ENCODE measurements around the gene DNAI1.
A peak's percentile ranks its signal among the peaks of the same experiment; 100 is the strongest.

The DNAI1 gene

GRCh38 chr9:34547960-34548611 lies 89.5 kb downstream of the DNAI1 start:
- no peak for TF ChIP-seq ZFX (IDR thresholded peaks at IDR 0.05)
- peak; percentile 93 for TF ChIP-seq CTCF (conservative IDR thresholded peaks at IDR 0.05)
- H3K27ac ChIP-seq, result no peak overlapping the region

GRCh38 chr9:34549407-34549732 lies 90.8 kb downstream of the DNAI1 start:
- no peak overlapping the region for H3K27ac ChIP-seq
- TF ChIP-seq ZFX (IDR thresholded peaks at IDR 0.05) (no peak), CTCF (conservative IDR thresholded peaks at IDR 0.05) (no peak)

GRCh38 chr9:34550016-34550680 lies 91.5 kb downstream of the DNAI1 start:
- H3K27ac ChIP-seq, result no peak overlapping the region

GRCh38 chr9:34550681-34551270 lies 92.2 kb downstream of the DNAI1 start:
- no peak overlapping the region for H3K27ac ChIP-seq
- TF ChIP-seq ZFX (IDR thresholded peaks at IDR 0.05) (no peak), CTCF (conservative IDR thresholded peaks at IDR 0.05) (no peak)

More at GRCh38 chr9:34550016-34550680, 91.5 kb downstream of the DNAI1 start:
- no peak for TF ChIP-seq ZFX (IDR thresholded peaks at IDR 0.05)

- TF ChIP-seq ZFX (IDR thresholded peaks at IDR 0.05) (no peak), CTCF (conservative IDR thresholded peaks at IDR 0.05) (no peak)
- no peak overlapping the region for H3K27ac ChIP-seq
These were observed 93.4 kb downstream of the DNAI1 start for GRCh38 chr9:34551751-34552605.

- TF ChIP-seq CTCF (conservative IDR thresholded peaks at IDR 0.05) (no peak), ZFX (IDR thresholded peaks at IDR 0.05) (no peak)
These were observed 94.0 kb downstream of the DNAI1 start for GRCh38 chr9:34552606-34552981.

GRCh38 chr9:34552986-34553385 lies 94.4 kb downstream of the DNAI1 start:
- no peak overlapping the region for H3K27ac ChIP-seq
- TF ChIP-seq CTCF (conservative IDR thresholded peaks at IDR 0.05), result no peak
- no peak for TF ChIP-seq ZFX (IDR thresholded peaks at IDR 0.05)

More at GRCh38 chr9:34552606-34552981, 94.0 kb downstream of the DNAI1 start:
- H3K27ac ChIP-seq, result no peak overlapping the region

All from C4-2B (cell line).